HG02852 (cell line): Measurements from ENCODE around the gene RASSF6.
"Not testable (repeated sequence)": the region's sequence is repeated elsewhere in the genome, so short reads cannot be mapped to it uniquely, and the experiment has no call there.

ENCODE experiments used
- ATAC-seq: cut with Tn5 transposase; IDR thresholded peaks from one replicate; pipeline ENCODE4 v1.9.1; 2021; ENCODE audit warnings: mild to moderate bottlenecking, moderate library complexity; ENCODE audit not compliant: unreplicated experiment

The RASSF6 gene

DNA sequence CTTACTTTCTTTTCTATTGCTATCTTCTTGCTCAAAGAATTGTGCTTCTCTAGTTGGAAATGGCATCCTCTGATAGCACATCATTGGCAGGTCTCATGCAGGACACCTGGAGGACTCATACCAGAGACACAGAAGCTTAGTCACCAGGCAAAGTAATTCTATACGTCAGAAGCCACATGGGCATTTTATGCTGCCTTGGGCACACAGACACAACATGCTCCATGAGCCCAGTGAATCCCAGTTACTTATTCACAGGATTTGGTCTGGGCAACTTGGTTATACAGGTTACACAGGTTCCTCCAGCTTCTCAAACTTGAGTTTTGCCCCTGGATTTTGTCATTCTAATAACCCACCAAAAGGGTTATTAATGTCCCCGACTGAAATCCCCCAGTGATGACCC lies 7.1 kb downstream of the RASSF6 start:
- ATAC-seq = no peak

DNA sequence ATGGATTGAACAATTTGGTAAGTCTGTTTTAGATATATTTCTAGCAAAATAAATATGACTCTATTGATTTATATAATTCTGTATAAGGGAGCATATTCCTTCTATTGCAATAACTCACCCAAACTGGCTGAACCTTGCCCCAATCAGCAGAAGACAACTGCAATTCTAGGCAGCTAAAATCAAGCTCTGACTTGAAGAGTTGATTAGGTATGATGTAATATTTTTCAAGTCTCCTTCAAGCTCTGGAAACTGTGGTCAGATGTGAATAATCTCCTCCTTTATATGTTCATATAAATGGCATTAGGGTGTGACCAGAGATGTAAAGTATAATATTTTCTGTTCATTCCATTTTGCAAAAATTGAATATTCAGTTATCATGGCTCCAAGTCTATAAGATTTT lies 8.2 kb downstream of the RASSF6 start:
- no peak for ATAC-seq

DNA sequence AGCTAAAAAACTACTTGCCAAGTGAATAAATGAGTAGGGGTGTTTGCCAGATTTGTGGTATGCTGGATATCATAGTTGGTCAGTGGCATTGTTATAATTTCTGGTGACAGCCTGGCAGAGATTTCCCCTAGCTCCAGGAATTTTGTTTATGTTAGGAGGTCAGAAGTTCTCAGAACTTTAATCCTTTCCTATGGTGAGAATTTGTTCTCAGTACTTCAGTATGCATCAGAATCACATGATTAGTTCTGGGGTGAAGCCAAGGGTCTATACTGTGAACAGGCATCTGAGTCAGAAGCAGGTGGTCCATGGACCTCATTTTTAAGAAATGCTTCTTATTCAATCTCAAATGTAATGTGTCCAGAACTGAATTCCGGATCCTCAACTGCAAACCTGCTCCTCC lies 10.5 kb downstream of the RASSF6 start:
- ATAC-seq = no peak

DNA sequence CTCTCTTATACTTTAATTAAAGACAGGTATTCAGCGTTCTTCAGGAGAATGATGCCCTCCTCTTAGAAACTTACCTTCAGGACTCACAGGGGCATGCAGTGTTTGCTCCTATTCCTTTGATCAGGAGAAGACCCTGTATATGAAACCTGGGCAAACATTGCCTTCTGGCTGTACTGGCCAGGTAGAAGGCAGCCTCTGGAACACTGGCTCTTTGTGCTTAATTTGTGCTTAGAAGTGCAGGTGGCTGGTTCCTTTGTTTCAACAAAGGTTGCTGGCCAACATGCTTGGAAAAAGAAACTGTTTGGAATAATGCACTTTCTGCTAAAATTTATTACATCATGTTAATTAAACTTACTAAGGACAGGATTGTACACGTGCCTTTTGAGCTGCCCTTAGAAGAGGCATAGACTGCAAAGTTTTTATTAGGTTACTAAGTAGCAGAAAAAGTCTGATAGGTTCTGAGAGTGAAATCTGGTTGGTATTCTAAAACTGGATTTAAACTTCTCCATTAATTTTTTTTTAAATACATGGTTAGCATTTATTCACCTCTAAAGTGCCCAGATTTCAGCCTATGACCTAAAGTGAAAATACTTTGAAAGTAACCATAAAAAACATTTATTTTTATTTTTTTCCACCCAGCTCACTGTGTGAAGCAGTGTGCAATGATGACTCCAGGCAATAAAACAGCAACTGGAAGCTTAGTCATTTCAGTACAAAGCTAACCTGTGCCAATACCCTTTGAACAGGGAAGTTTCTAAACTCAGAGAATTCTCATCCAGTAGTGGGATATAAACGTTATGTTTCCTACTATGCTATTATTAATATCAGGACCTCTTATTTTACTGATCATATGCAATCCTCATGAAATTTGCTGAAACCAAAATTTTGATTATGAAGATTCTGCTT lies 11.3 kb downstream of the RASSF6 start:
- ATAC-seq = no peak

DNA sequence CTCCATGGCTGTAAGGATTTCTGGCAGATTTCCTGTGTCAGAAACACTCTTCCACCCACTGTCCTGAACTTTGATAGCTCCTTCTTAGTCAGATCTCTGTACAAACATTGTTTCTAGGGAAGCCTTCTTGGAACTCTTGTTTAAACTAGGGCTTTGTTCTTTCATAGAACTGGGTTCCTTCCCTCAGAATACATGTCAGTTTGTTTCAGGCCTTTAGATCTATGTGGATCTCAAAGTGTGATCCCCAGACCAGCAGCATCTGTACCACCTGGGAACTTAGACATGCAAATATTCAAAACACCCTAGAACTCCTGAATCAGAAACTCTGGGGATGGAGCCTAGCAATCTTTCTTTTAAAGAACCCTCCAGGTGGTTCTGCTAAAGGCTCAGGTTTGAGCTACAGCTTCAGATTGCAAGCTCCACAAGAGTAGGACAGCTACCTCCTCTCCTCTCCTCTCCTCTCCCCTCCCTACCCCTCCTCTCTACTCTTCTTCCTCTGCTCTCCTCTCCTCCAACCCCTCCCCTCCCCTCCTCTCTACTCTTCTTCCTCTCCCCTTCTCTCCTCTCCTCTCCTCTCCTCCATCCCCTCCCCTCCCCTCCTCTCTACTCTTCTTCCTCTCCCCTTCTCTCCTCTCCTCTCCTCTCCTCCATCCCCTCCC lies 12.7 kb downstream of the RASSF6 start:
- no peak for ATAC-seq

DNA sequence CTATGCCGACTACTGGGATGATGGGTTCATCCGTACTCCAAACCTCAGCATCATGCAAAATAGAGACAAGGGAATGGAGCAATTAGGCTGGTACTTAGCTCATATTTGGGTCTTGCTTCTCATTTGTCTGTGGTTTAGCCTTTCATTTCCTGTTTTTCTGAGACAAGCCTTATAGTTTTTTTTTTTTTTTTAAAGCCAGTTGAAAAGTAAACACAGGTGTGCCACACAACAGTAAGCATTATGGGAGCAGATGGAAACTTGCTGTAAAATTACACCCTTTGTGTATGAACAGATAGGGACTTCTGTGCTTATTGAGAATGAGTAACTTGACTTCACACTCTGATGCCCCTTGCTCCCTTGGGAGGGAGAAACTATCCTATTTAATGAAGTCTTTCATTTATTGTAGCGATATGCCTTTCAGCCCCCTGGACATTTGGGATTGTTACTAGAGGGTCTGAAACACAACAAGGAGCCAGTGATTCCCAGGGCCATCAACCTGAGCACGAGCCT lies 13.7 kb downstream of the RASSF6 start:
- ATAC-seq = peak; percentile 65

DNA sequence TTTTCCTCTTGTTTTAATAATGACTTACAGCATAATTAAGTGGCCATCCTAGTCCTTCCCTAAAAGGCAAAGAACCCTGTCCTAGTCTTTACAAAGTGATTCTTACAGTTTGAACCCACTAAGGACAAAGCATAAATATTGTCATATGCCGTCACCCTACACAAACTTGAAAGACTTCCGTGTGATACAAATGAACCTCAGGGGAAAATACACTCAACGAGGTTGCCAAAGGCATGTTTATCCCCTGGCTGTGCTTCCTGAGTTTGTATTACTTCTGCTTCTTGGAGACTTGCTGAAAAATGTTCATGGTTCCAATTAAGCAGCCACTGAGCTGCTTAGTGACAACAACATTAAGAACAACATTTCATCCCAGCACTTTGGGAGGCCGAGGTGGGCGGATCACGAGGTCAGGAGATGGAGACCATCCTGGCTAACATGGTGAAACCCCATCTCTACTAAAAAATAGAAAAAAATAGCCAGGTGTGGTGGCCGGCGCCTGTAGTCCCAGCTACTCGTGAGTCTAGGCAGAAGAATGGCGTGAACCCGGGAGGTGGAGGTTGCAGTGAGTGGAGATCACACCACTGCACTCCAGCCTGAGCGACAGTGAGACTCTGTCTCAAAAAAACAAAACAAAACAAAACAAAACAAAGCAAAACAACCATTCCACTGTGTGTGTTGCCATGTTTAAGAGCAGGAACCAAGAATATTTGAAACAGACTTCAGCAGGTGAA lies 16.2 kb downstream of the RASSF6 start:
- ATAC-seq = no peak

DNA sequence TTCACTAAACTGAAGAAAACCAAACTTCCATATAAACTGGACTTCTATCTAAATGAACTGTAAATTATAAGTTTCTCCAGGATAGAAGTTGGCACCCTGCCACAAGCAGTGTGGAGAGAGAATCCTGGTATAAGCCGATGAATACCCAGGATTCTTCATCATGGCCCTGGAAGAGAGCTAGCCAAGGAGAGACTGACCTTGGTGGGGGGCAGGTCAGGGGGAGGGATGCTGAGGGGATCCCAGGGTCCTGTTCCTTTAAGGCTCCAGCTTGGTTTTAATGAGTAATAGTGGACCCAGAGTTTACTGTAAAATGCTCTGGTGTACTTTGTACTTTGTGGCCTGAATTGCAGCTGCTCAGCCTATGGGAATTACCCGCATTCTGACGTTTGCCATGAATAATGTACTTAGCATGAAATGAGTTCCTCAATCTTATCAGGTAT lies 16.9 kb downstream of the RASSF6 start:
- ATAC-seq = peak; percentile 49

DNA sequence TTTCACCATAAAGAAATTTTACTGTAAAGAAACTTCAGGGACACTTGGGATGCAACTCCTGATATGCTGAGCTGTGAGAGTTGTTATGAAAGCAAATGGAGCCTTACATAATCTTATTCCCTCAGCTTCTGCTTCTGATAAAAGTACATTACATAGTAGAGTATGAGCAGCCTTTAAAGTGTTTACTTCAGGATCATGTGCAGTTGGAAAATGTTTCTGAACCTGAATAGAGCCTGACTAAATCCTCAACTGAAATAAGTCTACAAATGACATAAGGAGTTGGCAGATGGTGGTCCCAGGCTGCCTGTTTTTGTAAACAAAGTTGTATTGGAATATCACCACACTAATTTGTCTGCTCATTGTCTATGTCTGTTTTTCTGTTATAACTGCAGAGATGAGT lies 19.3 kb downstream of the RASSF6 start:
- no peak for ATAC-seq

DNA sequence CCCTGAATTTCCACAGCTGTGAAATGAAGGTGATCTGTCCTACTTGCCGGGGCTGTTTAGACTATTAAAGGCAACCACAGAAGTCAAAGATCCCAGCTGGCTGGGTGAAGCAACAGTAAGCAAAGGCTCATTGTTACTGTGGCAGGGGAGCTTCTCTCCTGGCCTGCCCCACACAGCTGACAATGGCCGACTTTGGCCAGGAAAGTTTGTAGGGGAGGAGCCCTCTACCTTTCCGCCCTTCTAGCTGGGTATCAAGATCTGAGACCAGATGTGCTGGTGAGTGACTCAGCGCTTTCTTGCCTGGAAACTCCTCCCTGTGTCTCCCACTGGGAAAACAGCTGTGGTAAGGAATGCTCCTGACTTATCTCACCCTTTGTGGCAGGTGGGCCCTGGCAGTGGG lies 21.1 kb downstream of the RASSF6 start:
- no peak for ATAC-seq

DNA sequence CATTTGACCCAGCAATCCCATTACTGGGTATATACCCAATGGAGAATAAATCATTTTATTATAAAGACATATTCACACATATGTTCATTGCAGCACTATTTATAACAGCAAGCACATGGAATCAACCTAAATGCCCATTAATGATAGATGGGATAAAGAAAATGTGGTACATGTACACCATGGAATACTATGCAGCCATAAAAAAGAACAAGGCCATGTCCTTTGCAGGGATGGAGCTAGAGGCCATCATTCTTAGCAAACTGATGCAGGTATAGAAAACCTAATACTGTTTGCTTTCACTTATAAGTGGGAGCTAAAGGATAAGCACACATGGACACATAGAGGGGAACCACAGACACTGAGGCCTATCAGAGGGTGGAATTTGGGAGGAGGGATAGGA lies 22.6 kb downstream of the RASSF6 start:
- no peak for ATAC-seq

DNA sequence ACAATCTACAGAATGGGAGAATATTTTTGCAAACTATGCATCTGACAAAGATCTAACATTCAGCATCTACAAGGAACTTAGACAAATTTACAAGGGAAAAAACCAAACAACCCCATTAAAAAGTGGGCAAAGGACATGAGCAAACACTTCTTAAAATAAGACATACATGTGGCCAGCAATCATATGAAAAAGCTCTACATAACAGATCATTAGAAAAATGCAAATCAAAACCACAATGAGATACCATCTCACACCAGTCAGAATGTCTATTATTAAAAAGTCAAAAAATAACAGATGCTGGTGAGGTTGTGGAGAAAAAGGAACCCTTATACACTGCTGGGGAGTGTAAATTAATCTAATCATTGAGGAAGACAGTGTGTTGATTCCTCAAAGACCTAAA lies 23.1 kb downstream of the RASSF6 start:
- not testable (repeated sequence) for ATAC-seq

DNA sequence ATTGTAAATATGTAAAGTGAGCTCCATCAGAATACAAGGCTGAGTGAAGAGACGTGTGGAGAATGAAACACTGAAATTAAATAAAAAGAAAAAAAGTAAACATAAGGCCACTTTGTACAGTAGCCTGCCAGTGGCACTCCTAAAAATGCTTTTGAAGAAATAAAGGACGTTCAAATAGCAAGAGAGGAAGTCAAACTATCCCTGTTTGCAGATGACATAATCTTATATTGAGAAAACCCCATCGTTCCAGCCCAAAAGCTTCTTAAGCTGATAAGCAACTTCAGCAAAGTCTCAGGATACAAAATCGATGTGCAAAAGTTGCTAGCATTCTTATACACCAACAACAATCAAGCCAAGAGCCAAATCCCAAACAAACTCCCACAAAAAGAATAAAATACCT lies 24.2 kb downstream of the RASSF6 start:
- ATAC-seq = no peak

DNA sequence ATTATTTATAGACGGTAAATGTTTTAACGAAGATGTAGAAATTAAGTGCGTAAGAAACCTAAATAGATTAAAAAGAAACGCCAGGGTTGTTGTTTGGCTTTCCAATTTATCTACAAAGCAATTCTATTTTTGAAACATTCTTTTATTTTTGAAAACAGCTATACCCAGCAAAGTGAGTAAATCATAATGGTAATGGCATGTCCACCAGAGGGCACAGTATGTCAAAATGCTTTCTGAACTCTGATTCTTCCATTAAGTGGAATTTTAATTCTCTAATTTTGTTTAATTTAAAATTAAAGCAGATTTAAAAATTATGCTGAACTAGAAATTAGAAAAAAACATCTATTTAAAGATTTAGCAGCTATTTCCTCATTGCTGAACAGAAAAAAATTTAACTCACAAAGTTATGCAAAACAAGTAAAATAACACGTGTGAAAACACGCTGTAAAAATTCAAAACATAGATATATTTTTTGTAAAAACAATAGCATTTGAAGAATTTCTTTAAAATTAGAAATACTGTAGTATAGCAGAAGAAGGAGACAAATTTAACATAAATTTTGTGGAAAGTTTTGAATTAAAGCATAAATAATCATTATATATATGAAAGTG lies 26.5 kb downstream of the RASSF6 start:
- ATAC-seq = no peak

DNA sequence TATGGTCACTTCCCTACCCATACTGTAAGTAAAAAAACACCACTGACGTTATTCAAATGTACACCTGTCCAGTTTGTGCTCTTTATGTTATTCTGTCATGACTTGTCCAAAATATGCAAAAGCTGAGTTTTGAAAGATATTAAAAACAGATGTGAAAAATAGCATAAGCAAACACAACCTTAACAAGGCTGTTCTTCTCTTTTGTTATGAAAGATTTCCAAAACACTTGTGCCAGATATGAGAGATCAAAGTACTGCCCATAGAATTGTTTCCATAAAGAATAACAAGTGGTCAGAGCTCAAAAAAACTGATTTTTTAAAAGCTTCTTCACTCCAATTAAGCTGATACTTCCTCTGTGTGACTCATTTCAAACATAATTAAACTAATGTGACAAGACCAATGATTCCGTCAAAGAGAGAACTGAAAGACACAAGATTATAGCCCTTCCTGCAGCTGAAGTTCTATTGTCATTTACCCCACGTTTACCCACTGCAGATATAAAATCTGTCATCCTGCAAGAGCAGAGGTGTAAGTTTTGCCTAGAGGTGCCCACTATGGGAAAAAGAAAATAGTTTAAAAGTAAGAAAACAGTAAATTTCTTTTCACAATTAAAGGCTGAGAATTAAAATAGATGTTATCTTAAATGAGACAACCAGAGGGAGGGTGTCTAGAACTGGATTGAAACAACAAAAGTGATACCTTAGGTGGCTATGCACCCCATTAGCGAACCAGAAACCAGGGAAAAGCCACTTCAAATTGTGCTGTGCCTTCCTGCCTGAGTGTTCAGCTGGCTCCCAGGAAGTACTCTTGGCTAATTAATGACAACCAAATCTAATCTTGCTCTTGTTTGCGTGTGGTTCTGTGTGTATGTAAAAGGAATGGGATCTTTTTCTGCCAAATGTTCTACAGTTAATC lies 30.1 kb downstream of the RASSF6 start:
- ATAC-seq = peak; percentile 91

DNA sequence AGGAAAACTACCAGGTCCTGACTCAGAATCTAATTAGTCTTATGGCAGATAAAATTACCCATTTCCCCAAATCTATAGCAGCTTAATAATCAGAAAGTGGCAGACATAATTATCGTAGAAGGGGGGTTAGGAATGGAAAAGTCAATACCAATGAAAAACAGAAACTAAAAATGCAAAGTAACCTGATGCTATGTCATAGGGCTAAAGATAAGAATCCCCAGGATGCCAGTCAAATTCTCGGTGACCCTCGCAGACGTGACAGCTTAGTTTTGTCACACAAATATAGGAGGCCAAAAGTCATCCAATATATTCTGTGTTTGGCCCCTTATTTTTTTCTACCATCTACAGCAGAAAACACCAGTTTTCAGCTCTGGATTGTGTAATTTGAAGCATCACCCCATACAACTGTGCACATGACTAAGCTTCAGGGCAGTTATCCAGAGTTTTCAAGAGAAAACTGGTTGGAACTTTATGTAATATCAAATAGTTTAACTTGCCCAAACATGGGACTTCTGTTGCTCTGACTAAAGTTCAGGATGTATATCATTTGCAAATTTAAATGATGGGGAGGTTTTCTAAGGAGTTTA lies 30.9 kb downstream of the RASSF6 start:
- peak; percentile 18 for ATAC-seq

DNA sequence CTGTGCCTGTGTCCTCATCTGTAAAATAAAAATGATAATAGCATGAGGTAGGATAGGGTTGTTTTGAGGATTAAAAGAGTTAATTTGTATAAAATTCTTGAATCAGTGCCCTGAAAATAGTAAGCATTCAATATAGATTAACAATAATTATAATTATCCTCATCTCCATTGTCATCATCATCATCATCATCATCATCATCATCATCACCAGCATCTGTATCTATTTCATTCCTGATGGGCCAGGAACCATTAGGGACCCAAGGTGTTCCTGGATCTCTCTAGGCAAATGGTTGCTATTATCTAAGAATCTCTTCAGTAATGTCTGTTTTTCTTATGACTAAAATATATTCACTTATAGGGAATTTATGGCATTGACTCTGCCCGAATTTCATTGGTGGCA lies 31.6 kb downstream of the RASSF6 start:
- no peak for ATAC-seq

DNA sequence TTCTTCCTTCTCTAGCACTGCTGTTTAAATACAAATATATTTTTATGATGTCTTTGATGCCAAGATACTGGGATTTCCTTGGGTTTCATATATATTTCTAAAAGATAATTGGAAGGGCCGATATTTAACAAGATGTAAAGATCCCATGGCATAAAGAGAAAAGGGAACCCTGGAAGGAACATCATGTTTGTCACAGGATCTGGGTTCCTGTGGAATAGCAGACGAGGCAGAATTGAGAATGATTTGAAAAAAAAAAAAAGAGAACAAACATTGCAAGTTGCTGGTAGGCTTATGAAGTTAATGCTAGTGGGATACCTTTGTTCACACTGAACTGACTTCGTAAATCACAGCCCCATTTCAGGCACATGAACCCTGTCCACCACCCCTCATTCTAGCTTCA lies 33.6 kb downstream of the RASSF6 start:
- no peak for ATAC-seq

DNA sequence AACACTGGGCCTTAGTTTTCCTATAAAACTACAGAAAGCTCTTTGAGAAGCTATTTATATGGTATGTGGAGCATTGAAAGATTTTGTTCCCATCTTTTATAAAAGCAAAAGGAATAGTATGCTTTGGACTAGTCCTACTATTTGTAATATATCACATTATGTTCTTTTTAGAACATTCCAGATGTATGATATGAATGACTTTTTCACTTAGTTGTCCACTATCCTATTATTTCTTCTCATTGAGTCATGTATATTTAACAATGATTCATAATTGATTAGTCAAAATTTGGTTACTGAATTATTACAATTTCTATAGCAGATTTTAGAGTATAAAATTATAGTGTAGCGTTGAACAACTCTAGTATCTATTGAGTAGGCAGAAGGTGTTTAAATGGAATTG lies 34.2 kb downstream of the RASSF6 start:
- no peak for ATAC-seq

DNA sequence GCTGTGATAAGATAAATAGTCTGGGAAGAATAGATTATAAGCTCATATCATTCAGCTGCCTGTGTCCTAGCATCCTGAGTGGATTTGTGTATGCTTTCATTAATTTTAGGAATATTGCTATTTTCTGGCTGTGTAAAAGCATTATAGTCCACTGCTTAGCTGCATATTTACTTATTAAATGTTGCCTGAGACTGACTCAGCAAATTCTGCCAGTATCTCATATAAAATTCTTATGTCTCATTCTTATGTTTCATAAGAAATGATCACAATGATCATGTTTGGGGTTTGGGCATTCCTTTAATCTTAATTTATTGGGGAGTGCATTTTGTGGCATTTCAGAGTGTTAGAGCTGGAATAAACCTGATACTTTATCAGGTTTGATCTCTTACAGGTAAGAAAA lies 34.9 kb downstream of the RASSF6 start:
- no peak for ATAC-seq
